ENCODE results near the gene CACNA1A.

CACNA1A gene

DNA sequence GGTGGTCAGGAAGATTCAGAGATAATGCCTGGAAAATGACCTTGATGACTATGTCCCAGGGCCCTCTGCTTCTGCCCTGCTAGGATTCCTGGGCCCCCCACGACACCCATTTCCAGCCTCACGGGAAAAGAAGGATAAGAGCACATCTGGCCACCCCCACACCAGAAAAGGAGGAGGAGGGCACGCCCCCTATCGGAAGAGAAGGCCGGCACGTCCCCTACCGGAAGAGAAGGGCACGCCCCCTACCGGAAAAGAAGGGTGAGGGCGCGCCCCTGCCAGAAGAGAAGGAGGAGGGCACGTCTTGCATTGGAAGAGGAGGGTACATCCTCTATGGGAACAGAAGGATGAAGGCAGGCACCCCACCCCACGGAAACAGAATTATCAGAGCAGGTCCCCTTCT is 271.8 kb downstream of the CACNA1A start:
- TF ChIP-seq, protein P1, sequence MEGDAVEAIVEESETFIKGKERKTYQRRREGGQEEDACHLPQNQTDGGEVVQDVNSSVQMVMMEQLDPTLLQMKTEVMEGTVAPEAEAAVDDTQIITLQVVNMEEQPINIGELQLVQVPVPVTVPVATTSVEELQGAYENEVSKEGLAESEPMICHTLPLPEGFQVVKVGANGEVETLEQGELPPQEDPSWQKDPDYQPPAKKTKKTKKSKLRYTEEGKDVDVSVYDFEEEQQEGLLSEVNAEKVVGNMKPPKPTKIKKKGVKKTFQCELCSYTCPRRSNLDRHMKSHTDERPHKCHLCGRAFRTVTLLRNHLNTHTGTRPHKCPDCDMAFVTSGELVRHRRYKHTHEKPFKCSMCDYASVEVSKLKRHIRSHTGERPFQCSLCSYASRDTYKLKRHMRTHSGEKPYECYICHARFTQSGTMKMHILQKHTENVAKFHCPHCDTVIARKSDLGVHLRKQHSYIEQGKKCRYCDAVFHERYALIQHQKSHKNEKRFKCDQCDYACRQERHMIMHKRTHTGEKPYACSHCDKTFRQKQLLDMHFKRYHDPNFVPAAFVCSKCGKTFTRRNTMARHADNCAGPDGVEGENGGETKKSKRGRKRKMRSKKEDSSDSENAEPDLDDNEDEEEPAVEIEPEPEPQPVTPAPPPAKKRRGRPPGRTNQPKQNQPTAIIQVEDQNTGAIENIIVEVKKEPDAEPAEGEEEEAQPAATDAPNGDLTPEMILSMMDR (IDR thresholded peaks at IDR 0.05; ENCODE audit: control extremely low read depth, extremely low read depth, low read depth, missing control alignments), result peak; percentile 13
- peak; percentile 74 for DNase-seq (ENCODE audit: extremely low spot score)
- ChIA-PET POLR2A (no interaction called here), CTCF (no interaction called here)

DNA sequence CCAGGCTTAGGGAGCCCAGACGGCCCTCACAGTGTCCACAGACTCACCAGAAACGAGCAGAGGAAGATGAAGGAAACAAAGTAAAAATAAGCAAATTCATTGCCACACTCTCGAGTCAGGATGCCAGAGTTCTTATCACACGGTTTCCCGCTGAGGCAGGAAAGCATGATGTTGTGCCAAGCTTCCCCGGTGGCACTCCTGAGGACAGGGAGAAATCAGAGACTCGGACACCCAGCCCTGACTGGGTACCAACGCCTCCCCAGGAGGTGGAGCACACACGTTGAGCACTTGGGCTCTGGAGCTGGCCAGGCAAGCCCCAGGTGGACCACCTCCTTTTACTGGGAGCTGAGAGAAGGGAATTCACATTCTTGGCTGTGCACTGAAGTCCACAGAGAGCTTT is 274.6 kb downstream of the CACNA1A start:
- TF ChIP-seq, protein P1 (IDR thresholded peaks at IDR 0.05; ENCODE audit: control extremely low read depth, extremely low read depth, low read depth, missing control alignments), result no peak
- CTCF ChIA-PET, result interaction anchor here (1.3 kb wide), 2 partner anchors 14 to 36 kb away, joined by 3 read pairs; no protein-coding TSS in a partner anchor
- POLR2A ChIA-PET, result no interaction called here
- DNase-seq (ENCODE audit: extremely low spot score), result no peak

DNA sequence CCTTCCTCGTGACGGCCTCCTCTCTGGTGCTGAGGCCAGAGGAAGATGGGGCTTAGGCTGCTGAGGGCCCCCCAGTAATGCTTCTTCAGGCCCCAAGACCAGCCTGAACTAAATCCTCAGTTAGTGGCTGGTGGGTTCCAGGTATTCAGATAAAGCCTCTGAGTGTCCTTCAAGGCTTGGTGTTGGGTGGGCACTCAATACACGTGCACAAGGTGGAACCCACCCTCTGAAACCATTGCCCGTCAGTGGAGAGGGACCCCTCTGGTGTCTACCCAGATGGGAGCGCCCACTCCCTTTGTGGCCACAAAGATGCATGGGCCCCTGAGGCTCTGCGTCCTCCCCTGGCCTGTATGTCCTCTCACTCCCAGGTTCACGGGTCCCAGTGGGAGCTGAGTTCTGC is 277.0 kb downstream of the CACNA1A start:
- POLR2A ChIA-PET, result no interaction called here
- TF ChIP-seq, protein P1 (IDR thresholded peaks at IDR 0.05; ENCODE audit: control extremely low read depth, extremely low read depth, low read depth, missing control alignments), result no peak
- no peak for DNase-seq (ENCODE audit: extremely low spot score)
- CTCF ChIA-PET, result no interaction called here

DNA sequence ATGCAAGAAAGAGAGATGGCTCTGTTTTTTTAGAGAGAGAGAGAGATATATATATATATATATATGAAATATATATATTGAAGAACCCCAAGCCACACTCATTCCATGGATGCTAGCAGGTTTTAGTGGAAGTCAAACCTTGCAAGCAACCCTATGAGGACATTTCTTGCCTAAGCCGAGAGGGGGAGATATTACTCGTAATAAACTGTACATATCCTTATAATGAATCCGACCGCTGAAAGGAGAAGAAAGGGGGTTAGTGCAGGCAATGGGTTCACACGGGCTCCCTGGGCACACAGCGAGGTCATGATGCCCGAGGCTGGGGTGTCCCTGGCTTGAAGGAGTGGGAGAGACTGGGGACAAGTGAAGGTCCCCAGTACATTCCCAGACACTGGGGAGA is 277.7 kb downstream of the CACNA1A start:
- POLR2A ChIA-PET, result no interaction called here
- TF ChIP-seq, protein P1 (IDR thresholded peaks at IDR 0.05; ENCODE audit: control extremely low read depth, extremely low read depth, low read depth, missing control alignments), result no peak
- CTCF ChIA-PET, result no interaction called here
- DNase-seq (ENCODE audit: extremely low spot score), result no peak

DNA sequence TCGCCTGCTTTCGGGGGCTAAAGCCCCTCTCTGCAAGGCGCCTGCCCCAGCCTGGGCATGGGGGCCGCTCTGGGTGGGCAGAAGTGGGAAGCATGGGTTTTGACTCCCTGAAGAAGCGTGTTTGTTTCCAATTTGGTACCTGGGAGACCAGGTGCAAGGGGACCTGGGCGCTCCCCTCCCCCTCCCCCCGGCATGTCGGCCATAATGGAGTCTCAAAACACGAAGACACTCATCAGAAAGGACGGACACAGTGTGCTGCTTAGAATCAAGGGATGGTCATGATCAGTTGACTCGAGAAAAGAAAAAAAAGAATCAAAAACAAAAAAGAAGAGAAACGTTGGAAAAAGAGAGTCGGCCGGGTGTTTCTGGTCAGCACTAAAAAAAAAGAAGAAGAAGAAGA is 279.3 kb downstream of the CACNA1A start:
- no peak for DNase-seq (ENCODE audit: extremely low spot score)
- POLR2A ChIA-PET, result no interaction called here
- CTCF ChIA-PET, result no interaction called here
- TF ChIP-seq, protein P1 (IDR thresholded peaks at IDR 0.05; ENCODE audit: control extremely low read depth, extremely low read depth, low read depth, missing control alignments), result no peak

DNA sequence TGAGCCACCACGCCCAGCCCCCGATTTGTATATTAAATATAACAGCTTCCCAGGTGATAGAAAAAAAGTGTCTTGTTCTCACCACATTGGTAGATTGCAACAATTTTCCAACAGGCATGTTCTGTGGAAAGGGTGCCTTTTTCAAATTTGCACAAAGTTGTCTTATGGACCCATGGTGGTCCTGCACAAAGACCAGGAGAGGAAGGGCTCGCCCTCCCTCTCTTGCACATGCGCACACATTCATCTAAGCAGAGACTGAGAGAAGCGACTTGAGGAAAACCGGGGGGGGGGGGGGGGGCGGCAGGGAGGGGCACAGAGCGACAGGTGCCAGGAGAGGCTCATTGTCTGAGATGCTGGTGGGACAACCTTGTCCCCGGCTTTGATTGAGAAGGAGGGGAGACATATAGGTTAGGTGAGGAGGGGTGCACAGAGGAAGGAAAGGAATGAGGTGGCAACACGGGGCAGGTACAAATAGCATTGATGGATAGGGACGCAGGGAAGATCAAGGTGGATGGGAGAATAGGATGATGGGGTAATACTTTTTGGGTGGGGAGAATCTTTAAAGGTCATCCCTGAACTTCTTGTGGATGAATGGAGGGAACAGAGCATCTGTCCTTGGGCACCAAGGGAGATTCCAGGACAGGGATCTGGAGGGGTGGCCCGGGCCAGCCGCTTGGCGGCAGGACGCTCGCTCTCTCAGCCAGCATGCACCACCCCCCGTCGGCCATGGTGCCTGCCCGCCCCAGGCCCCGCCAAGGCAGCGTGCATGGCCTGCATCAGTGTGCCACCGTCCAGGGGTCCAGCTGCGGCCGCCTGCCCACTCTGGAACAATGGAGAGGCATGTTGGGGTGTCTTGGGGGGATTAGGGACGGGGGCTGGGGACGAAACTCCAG is 280.1 kb downstream of the CACNA1A start:
- POLR2A ChIA-PET, result no interaction called here
- DNase-seq (ENCODE audit: extremely low spot score), result no peak
- TF ChIP-seq, protein P1 (IDR thresholded peaks at IDR 0.05; ENCODE audit: control extremely low read depth, extremely low read depth, low read depth, missing control alignments), result no peak
- CTCF ChIA-PET, result no interaction called here

Measured in GM10248 (cell line).